Heart left ventricle (tissue), 13 donors: ENCODE results near the gene ZMYM2.
A peak's percentile ranks its signal among the peaks of the same experiment; 100 is the strongest.

Experiments
- CTCF ChIP-seq, 12 donors: fragments of 200-600 bp; sonication (generic) in 4 of 12; IDR thresholded peaks; one replicate each; pipeline versions ENCODE4 v1.5.0 to v1.8.0; 2018 to 2022; ENCODE audit warnings: antibody characterized with exemption in 12 of 12, mild to moderate bottlenecking in 5 of 12
- POLR2A ChIP-seq, 2 donors: fragments of 450-650 bp; IDR thresholded peaks; one replicate each; pipeline ENCODE4 v1.6.1; 2017; ENCODE audit warnings: antibody characterized with exemption in 2 of 2, mild to moderate bottlenecking in 2 of 2, moderate library complexity in 2 of 2
- donor health status: ischemic (EF 13 %, LVEDD 7.1; RV severe dilation, severe dysfunction).
- donor health status: DM: no; HTN: yes; CAD: no.
- donor health status: DM: no; HTN: no; CAD: no.
- donor health status: ischemic (EF 25% LVEDD 6.9; RV normal size, moderate dysfunction).
- donor health status: ischemic (EF 25% LVEDD 5.7; RV mildly dilated, moderate dysfunction).
- donor health status: ischemic (EF 35%, LVEDD 5.7; RV mildly dilated, moderate dysfunction).
- donor health status: nonischemic (EF 11% LVEDD 7.7; RV severe dilation, severe dysfunction).
- donor health status: DM: yes; HTN: yes; CAD: no.
- donor health status: PGD.
- donor health status: ischemic (EF 29% LVEDD 5.4; RV normal size, mild dysfunction).
- donor health status: nonischemic (EF 23%, LVEDD 6.1; RV moderate dilation, normal function).

- peak; percentile 52 to 78 (median 74) for TF ChIP-seq CTCF (IDR thresholded peaks at IDR 0.05)
- peak in 1 of 2 donors; percentile 19 for TF ChIP-seq POLR2A (IDR thresholded peaks at IDR 0.05)
Measured at GRCh38 chr13:19957320-19958154, 990 bp upstream of the ZMYM2 start.
